GM12878 (cell line): ENCODE results near the gene PALD1. TPM values are rescaled to one million over a fixed set of nuclear protein-coding genes. Genes with fewer than 3 reads are reported as not detected.

Experiments used
- CBFB ChIP-seq: IDR thresholded peaks from 2 replicates; pipeline ENCODE4 v1.6.1; 2016; ENCODE audit warnings: antibody characterized with exemption, low read depth
- CHD1 ChIP-seq: IDR thresholded peaks from 2 replicates; pipeline ENCODE4 v1.6.1; 2012; ENCODE audit warnings: low read depth, low read length, improper control_type of control experiment
- PRDM15 ChIP-seq: fragments of 450-650 bp; formaldehyde crosslinking; IDR thresholded peaks from 2 replicates; pipeline ENCODE4 v1.4.0; 2020; ENCODE audit warnings: mild to moderate bottlenecking, moderate library complexity
- RAD51 ChIP-seq: fragments of 450-650 bp; IDR thresholded peaks from 2 replicates; pipeline ENCODE4 v1.6.1; 2016; ENCODE audit warnings: moderate library complexity, mild to moderate bottlenecking, inconsistent platforms
- RELA ChIP-seq: fragments of 450-650 bp; IDR thresholded peaks from 2 replicates; pipeline ENCODE4 v1.8.0; 2014; ENCODE audit warnings: borderline replicate concordance; ENCODE audit not compliant: partially characterized antibody
- SMAD1 ChIP-seq: fragments of 450-650 bp; IDR thresholded peaks from 2 replicates; pipeline ENCODE4 v1.6.1; 2018; ENCODE audit warnings: mild to moderate bottlenecking, low read depth; ENCODE audit not compliant: partially characterized antibody
- ZBED1 ChIP-seq: IDR thresholded peaks from 2 replicates; pipeline ENCODE4 v1.6.1; 2016; ENCODE audit warnings: borderline replicate concordance
- polyA plus RNA-seq, 11 experiments: library from polyadenylated mRNA; depleted of rRNA in 4 of 11; unstranded in 6 of 11; stranded (reverse) in 5 of 11; fragments of >200 nt; fragmentation: Nextera tagmentation in 4 of 11; fragmentation: Illumina TruSeq in 1 of 11; extraction: Ambion mirVana in 4 of 11; extraction: Trizol in 1 of 11; gene quantifications; 1 replicate in 1 of 11; 2 replicates in 10 of 11; pipeline versions ENCODE4 v1.2.1 to v1.2.3, GENCODE V29; 2011 to 2016; ENCODE audit warnings: inconsistent platforms in 2 of 11, missing spikeins in 2 of 11, low read depth in 1 of 11
- total RNA-seq, 4 experiments: library from RNA; depleted of rRNA in 3 of 4; stranded (reverse); fragments of >200 nt in 3 of 4; fragmentation: Illumina TruSeq in 1 of 4; extraction: Trizol in 1 of 4; gene quantifications; 2 replicates each; pipeline versions ENCODE4 v1.2.1 to v1.2.3, GENCODE V29; 2013 to 2021
- TF ChIP-seq, protein P1 (sequence below): fragments of 450-650 bp; IDR thresholded peaks from 2 replicates; pipeline ENCODE4 v1.6.1; 2017; ENCODE audit warnings: low read depth, mild to moderate bottlenecking, moderate library complexity

The PALD1 gene
- total and polyA plus RNA-seq, 10 of the 15 experiments (the other 5 are each of a cell fraction or from before 2014, with no cell fraction given), result 0.43 to 20.9 (median 9.0) TPM

DNA sequence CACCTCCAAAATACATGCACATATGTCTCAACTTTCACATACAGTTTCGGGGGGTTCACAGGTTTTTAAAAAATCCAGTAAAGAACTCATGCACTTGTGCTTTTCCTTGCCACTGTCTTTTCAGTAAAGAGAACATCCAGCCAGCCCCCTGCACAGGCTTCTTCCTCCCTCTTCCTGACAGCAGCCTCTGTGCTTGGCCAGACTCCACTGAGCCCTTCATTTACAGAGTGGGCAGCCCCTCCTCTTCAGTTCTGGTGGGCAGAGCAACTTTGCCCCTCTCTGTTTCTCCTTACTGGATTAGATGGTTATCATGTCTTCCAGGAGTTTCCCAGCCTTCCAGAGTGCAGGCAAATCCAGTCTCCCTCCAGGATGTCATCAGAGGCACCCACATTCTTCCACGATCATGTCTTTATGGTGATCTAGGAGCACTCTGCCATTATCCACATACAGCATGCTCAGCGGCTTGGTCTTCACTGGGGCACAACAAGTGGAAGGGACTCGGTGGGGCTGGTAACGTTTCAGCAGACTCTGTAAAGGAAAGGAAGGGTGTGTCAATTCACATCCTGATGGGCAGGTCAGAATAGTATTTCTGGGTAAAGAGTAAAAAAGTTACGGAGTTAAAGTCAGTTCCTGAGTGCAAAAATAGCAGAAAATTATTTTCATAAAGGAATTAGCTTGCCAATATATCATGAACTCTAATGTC lies 45.9 kb upstream of the PALD1 start (continued):
- TF ChIP-seq PRDM15 (CRISPR knock-in tag) (no peak), CHD1 (no peak), RELA (no peak), ZBED1 (no peak), RAD51 (no peak), SMAD1 (no peak), CBFB (no peak)
- TF ChIP-seq, protein P1, sequence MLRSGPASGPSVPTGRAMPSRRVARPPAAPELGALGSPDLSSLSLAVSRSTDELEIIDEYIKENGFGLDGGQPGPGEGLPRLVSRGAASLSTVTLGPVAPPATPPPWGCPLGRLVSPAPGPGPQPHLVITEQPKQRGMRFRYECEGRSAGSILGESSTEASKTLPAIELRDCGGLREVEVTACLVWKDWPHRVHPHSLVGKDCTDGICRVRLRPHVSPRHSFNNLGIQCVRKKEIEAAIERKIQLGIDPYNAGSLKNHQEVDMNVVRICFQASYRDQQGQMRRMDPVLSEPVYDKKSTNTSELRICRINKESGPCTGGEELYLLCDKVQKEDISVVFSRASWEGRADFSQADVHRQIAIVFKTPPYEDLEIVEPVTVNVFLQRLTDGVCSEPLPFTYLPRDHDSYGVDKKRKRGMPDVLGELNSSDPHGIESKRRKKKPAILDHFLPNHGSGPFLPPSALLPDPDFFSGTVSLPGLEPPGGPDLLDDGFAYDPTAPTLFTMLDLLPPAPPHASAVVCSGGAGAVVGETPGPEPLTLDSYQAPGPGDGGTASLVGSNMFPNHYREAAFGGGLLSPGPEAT, result no peak
